GM18499 (cell line): ENCODE data around the gene CEP72.
"Not testable (repeated sequence)": the region's sequence is repeated elsewhere in the genome, so short reads cannot be mapped to it uniquely, and the experiment has no call there.

Experiments
- ATAC-seq: cut with Tn5 transposase; IDR thresholded peaks from one replicate; pipeline ENCODE4 v1.9.1; 2021; ENCODE audit warnings: moderate number of reproducible peaks; ENCODE audit not compliant: insufficient read depth, unreplicated experiment

The CEP72 gene

GRCh38 chr5:579746-580366 is 32.3 kb upstream of the CEP72 start:
- no peak for ATAC-seq

GRCh38 chr5:580436-580835 is 31.7 kb upstream of the CEP72 start:
- no peak for ATAC-seq

GRCh38 chr5:581266-581665 is 30.9 kb upstream of the CEP72 start:
- no peak for ATAC-seq

GRCh38 chr5:581941-582340 is 30.2 kb upstream of the CEP72 start:
- no peak for ATAC-seq

- not testable (repeated sequence) for ATAC-seq
Measured at GRCh38 chr5:582445-582844, 29.7 kb upstream of the CEP72 start.

- no peak for ATAC-seq
Measured at GRCh38 chr5:582936-583635, 29.1 kb upstream of the CEP72 start.

GRCh38 chr5:583645-584044 is 28.5 kb upstream of the CEP72 start:
- no peak for ATAC-seq

GRCh38 chr5:584216-584615 is 27.9 kb upstream of the CEP72 start:
- no peak for ATAC-seq

- no peak for ATAC-seq
Measured at GRCh38 chr5:584846-585245, 27.3 kb upstream of the CEP72 start.

- ATAC-seq: no peak
Measured at GRCh38 chr5:585556-585955, 26.6 kb upstream of the CEP72 start.

- ATAC-seq: no peak
Measured at GRCh38 chr5:585962-586628, 26.0 kb upstream of the CEP72 start.

GRCh38 chr5:586751-587285 is 25.3 kb upstream of the CEP72 start:
- ATAC-seq: no peak

- ATAC-seq: no peak
Measured at GRCh38 chr5:587403-587802, 24.7 kb upstream of the CEP72 start.

GRCh38 chr5:588406-588995 is 23.6 kb upstream of the CEP72 start:
- no peak for ATAC-seq

GRCh38 chr5:589173-589572 is 23.0 kb upstream of the CEP72 start:
- no peak for ATAC-seq

- no peak for ATAC-seq
Measured at GRCh38 chr5:589588-589987, 22.6 kb upstream of the CEP72 start.

GRCh38 chr5:590346-590745 is 21.8 kb upstream of the CEP72 start:
- ATAC-seq: no peak

- no peak for ATAC-seq
Measured at GRCh38 chr5:591746-592145, 20.4 kb upstream of the CEP72 start.

- ATAC-seq: no peak
Measured at GRCh38 chr5:592158-592557, 20.0 kb upstream of the CEP72 start.

- no peak for ATAC-seq
Measured at GRCh38 chr5:593511-593910, 18.6 kb upstream of the CEP72 start.

GRCh38 chr5:594226-594860 is 17.8 kb upstream of the CEP72 start:
- ATAC-seq: no peak
